IPS-NIHi7 (cell line): ENCODE results near the gene ZNF488.

Experiments used
- DNase-seq: peaks from one replicate; pipeline ENCODE4 v3.0.0; 2012; ENCODE audit warnings: mixed read lengths; ENCODE audit errors: extremely low spot score

ZNF488 gene

GRCh38 chr10:47383261-47384147, 589 bp downstream of the ZNF488 start:
- DNase-seq: peak; percentile 72

- DNase-seq: no peak
Observed at GRCh38 chr10:47381427-47382379, 2.4 kb downstream of the ZNF488 start.

GRCh38 chr10:47381103-47381395, 3.0 kb downstream of the ZNF488 start:
- DNase-seq: no peak

GRCh38 chr10:47380341-47381102, 3.6 kb downstream of the ZNF488 start:
- no peak for DNase-seq

- DNase-seq: no peak
Observed at GRCh38 chr10:47379901-47380300, 4.2 kb downstream of the ZNF488 start.

GRCh38 chr10:47379445-47379785, 4.7 kb downstream of the ZNF488 start:
- DNase-seq: no peak

GRCh38 chr10:47378606-47379444, 5.3 kb downstream of the ZNF488 start:
- DNase-seq: no peak

- no peak for DNase-seq
Observed at GRCh38 chr10:47378183-47378510, 5.9 kb downstream of the ZNF488 start.

GRCh38 chr10:47376522-47377220, 7.4 kb downstream of the ZNF488 start:
- no peak for DNase-seq

GRCh38 chr10:47374611-47375536, 9.2 kb downstream of the ZNF488 start:
- DNase-seq: no peak

GRCh38 chr10:47372726-47373125, 11.4 kb downstream of the ZNF488 start:
- no peak for DNase-seq

GRCh38 chr10:47371629-47372485, 12.2 kb downstream of the ZNF488 start:
- DNase-seq: no peak

GRCh38 chr10:47370878-47371277, 13.2 kb downstream of the ZNF488 start:
- no peak for DNase-seq

- DNase-seq: no peak
Observed at GRCh38 chr10:47370015-47370767, 13.9 kb downstream of the ZNF488 start.

GRCh38 chr10:47369251-47369894, 14.7 kb downstream of the ZNF488 start:
- DNase-seq: no peak

- DNase-seq: no peak
Observed at GRCh38 chr10:47368431-47369180, 15.5 kb downstream of the ZNF488 start.

- DNase-seq: no peak
Observed at GRCh38 chr10:47367646-47368045, 16.4 kb downstream of the ZNF488 start.
